Peyer's patch (tissue), 4 donors: ENCODE measurements around the gene KRT83.

ENCODE experiments used
- CTCF ChIP-seq, 6 experiments: fragments of 450-650 bp in 4 of 6; fragments of 200-600 bp in 2 of 6; sonication (generic) in 1 of 6; IDR thresholded peaks; one replicate each; pipeline ENCODE4 v1.5.1; 2017 to 2019; ENCODE audit warnings: antibody characterized with exemption in 6 of 6, mild to moderate bottlenecking in 3 of 6, moderate library complexity in 1 of 6
- POLR2A ChIP-seq, 2 donors: fragments of 450-650 bp; IDR thresholded peaks; one replicate each; pipeline ENCODE4 v1.5.1; 2017; ENCODE audit warnings: antibody characterized with exemption in 2 of 2, mild to moderate bottlenecking in 2 of 2, moderate library complexity in 2 of 2

GRCh38 chr12:52368508-52368907 is 47.3 kb upstream of the KRT83 start:
- TF ChIP-seq CTCF (IDR thresholded peaks at IDR 0.05) (no peak), POLR2A (IDR thresholded peaks at IDR 0.05) (no peak)
